H9 (cell line): ENCODE measurements around the gene OR4F15. TPM values are rescaled to one million over a fixed set of nuclear protein-coding genes. Genes with fewer than 3 reads are reported as not detected.

ENCODE experiments used
- DNase-seq: peaks from one replicate; pipeline ENCODE4 v3.0.0-alpha.2; 2017
- H2AFZ ChIP-seq: one replicate; pipeline ENCODE4 v1.6.1; 2013; ENCODE audit warnings: mild to moderate bottlenecking, low read length, control low read depth, moderate library complexity
- H2AK5ac ChIP-seq: 2 replicates; pipeline ENCODE4 v1.6.1; 2013; ENCODE audit warnings: low read length, control low read depth, mixed read lengths; ENCODE audit not compliant: insufficient read length
- H2BK120ac ChIP-seq: one replicate; pipeline ENCODE4 v1.6.1; 2013; ENCODE audit warnings: low read depth, mild to moderate bottlenecking, low read length, control low read depth, inconsistent platforms; ENCODE audit not compliant: poor library complexity, severe bottlenecking
- H2BK12ac ChIP-seq: 2 replicates; pipeline ENCODE4 v1.6.1; 2013; ENCODE audit warnings: low read length, control low read depth, mixed read lengths, low read depth; ENCODE audit not compliant: insufficient read length
- H2BK15ac ChIP-seq: 2 replicates; pipeline ENCODE4 v1.6.1; 2013; ENCODE audit warnings: low read depth, low read length, control low read depth
- H2BK20ac ChIP-seq: one replicate; pipeline ENCODE4 v1.6.1; 2013; ENCODE audit warnings: low read depth, mild to moderate bottlenecking, low read length, control low read depth, inconsistent platforms; ENCODE audit not compliant: poor library complexity, severe bottlenecking
- H2BK5ac ChIP-seq: 2 replicates; pipeline ENCODE4 v1.6.1; 2013; ENCODE audit warnings: low read length, control low read depth, mixed read lengths; ENCODE audit not compliant: insufficient read length
- H3K14ac ChIP-seq: 2 replicates; pipeline ENCODE4 v1.6.1; 2013; ENCODE audit warnings: low read length, control low read depth; ENCODE audit not compliant: insufficient read depth
- H3K18ac ChIP-seq: 2 replicates; pipeline ENCODE4 v1.6.1; 2013; ENCODE audit warnings: low read depth, mild to moderate bottlenecking, mixed read lengths, low read length, control low read depth; ENCODE audit not compliant: insufficient read length
- H3K23ac ChIP-seq: 2 replicates; pipeline ENCODE4 v1.6.1; 2013; ENCODE audit warnings: low read length, control low read depth, mixed read lengths, low read depth; ENCODE audit not compliant: insufficient read length
- H3K23me2 ChIP-seq: 2 replicates; pipeline ENCODE4 v1.6.1; 2013; ENCODE audit warnings: low read depth, mild to moderate bottlenecking, mixed read lengths, low read length, control low read depth; ENCODE audit not compliant: insufficient read length, poor library complexity, severe bottlenecking
- H3K27ac ChIP-seq: 2 replicates; pipeline ENCODE4 v1.5.1; 2013; ENCODE audit warnings: low read length, control low read depth, mixed read lengths, low read depth; ENCODE audit not compliant: insufficient read length
- H3K27me3 ChIP-seq: 2 replicates; pipeline ENCODE4 v1.6.1; 2013; ENCODE audit warnings: low read length, control low read depth, inconsistent platforms; ENCODE audit not compliant: insufficient read depth
- H3K4ac ChIP-seq: 2 replicates; pipeline ENCODE4 v1.6.1; 2013; ENCODE audit warnings: low read depth, mild to moderate bottlenecking, control low read depth, inconsistent platforms, low read length, moderate library complexity
- H3K4me1 ChIP-seq: 2 replicates; pipeline ENCODE4 v1.6.1; 2013; ENCODE audit warnings: low read length, control low read depth, inconsistent platforms; ENCODE audit not compliant: insufficient read depth
- H3K4me2 ChIP-seq: 2 replicates; pipeline ENCODE4 v1.6.1; 2013; ENCODE audit warnings: low read length, control low read depth, mixed read lengths; ENCODE audit not compliant: insufficient read length, insufficient read depth
- H3K56ac ChIP-seq: 2 replicates; pipeline ENCODE4 v1.6.1; 2013; ENCODE audit warnings: low read depth, mild to moderate bottlenecking, mixed read lengths, low read length, control low read depth; ENCODE audit not compliant: insufficient read length
- H3K79me1 ChIP-seq: 2 replicates; pipeline ENCODE4 v1.6.1; 2013; ENCODE audit warnings: low read depth, mild to moderate bottlenecking, moderate library complexity, low read length, control low read depth, inconsistent platforms; ENCODE audit not compliant: insufficient read depth, poor library complexity, severe bottlenecking
- H3K79me2 ChIP-seq: 2 replicates; pipeline ENCODE4 v1.6.1; 2013; ENCODE audit warnings: low read length, control low read depth, inconsistent platforms; ENCODE audit not compliant: insufficient read depth
- H3K9ac ChIP-seq: 2 replicates; pipeline ENCODE4 v1.6.1; 2013; ENCODE audit warnings: low read length, control low read depth, mixed read lengths; ENCODE audit not compliant: insufficient read length; ENCODE audit errors: extremely low read depth
- H3K9me3 ChIP-seq: one replicate; pipeline ENCODE4 v1.6.1; 2013; ENCODE audit warnings: low read depth, low read length, inconsistent platforms; ENCODE audit not compliant: control insufficient read depth
- H3T11ph ChIP-seq: one replicate; pipeline ENCODE4 v1.6.1; 2013; ENCODE audit warnings: mild to moderate bottlenecking, low read length, control low read depth, inconsistent platforms
- H4K20me1 ChIP-seq: one replicate; pipeline ENCODE4 v1.6.1; 2013; ENCODE audit not compliant: control insufficient read depth, insufficient read length, insufficient read depth
- H4K5ac ChIP-seq: 2 replicates; pipeline ENCODE4 v1.6.1; 2013; ENCODE audit warnings: low read depth, mild to moderate bottlenecking, mixed read lengths, low read length, control low read depth; ENCODE audit not compliant: insufficient read length
- H4K8ac ChIP-seq: replicated peaks from 2 replicates; pipeline ENCODE4 v1.6.1; 2013; ENCODE audit warnings: low read length, control low read depth, mixed read lengths, low read depth; ENCODE audit not compliant: insufficient read length
- H4K91ac ChIP-seq: 2 replicates; pipeline ENCODE4 v1.6.1; 2013; ENCODE audit warnings: low read depth, mild to moderate bottlenecking, moderate library complexity, mixed read lengths, low read length, control low read depth; ENCODE audit not compliant: insufficient read length
- H3K27ac Mint-ChIP-seq, 3 experiments: 2 replicates in 2 of 3; 3 replicates in 1 of 3; pipeline ENCODE4 v1.8.0; 2020 to 2021; ENCODE audit warnings: mixed read lengths in 3 of 3, mild to moderate bottlenecking in 1 of 3, moderate library complexity in 1 of 3
- H3K27me3 Mint-ChIP-seq: 2 replicates; pipeline ENCODE4 v1.8.0; 2021; ENCODE audit warnings: low read depth, mild to moderate bottlenecking, moderate library complexity, mixed read lengths
- H3K36me3 Mint-ChIP-seq, 3 experiments: 2 replicates in 2 of 3; 3 replicates in 1 of 3; pipeline ENCODE4 v1.8.0; 2020 to 2021; ENCODE audit warnings: low read depth in 3 of 3, mixed read lengths in 3 of 3; ENCODE audit not compliant: insufficient read depth in 1 of 3
- H3K4me1 Mint-ChIP-seq, 2 experiments: 2 replicates each; pipeline ENCODE4 v1.8.0; 2020; ENCODE audit warnings: mixed read lengths in 2 of 2
- H3K4me3 Mint-ChIP-seq, 2 experiments: 2 replicates in 1 of 2; 3 replicates in 1 of 2; pipeline ENCODE4 v1.8.0; 2020 to 2021; ENCODE audit warnings: mild to moderate bottlenecking in 2 of 2, mixed read lengths in 2 of 2, moderate library complexity in 1 of 2
- H3K9me3 Mint-ChIP-seq, 2 experiments: 2 replicates in 1 of 2; 3 replicates in 1 of 2; pipeline ENCODE4 v1.8.0; 2020; ENCODE audit warnings: mild to moderate bottlenecking in 2 of 2, mixed read lengths in 2 of 2, moderate library complexity in 1 of 2
- CTCF ChIP-seq: fragments of 200-600 bp; sonication (generic); conservative IDR thresholded peaks from 3 replicates; pipeline ENCODE4 v1.8.0; 2021; ENCODE audit warnings: antibody characterized with exemption, mild to moderate bottlenecking
- WGBS: extraction: QIAGEN DNeasy Blood & Tissue Kit; methylation state at CpG from one replicate; pipeline ENCODE4 v1.1.7; 2013; ENCODE audit warnings: missing lambda C conversion rate, low lambda C conversion rate, mixed read lengths; ENCODE audit not compliant: insufficient read length; ENCODE audit errors: extremely low coverage; 5-methylcytosine and 5-hydroxymethylcytosine counted together
- total RNA-seq: library from RNA; stranded (reverse); gene quantifications from 2 replicates; pipeline ENCODE4 v1.2.1, GENCODE V29; 2021

The OR4F15 gene
- total RNA-seq, 1 experiment from 2014 or later = not detected

DNA sequence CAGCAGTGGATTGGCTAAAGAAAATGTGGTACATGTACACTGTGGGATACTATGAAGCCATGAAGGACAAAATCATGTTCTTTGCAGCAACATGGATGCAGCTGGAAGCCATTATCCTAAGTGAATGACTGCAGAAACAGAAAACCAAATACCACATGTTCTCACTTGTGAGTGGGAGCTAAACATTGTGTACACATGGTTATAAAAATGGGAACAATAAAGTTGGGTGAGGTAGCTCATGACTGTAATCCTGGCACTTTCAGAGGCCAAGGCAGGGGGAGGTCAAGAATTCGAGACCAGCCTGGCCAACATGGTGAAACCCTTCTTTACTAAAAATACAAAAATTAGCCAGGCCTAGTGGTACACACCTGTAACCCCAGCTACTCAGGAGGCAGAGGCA, 12.3 kb upstream of the OR4F15 start:
- H4K8ac ChIP-seq = no peak overlapping the region
- H3K4me1 ChIP-seq = no peaks in the 10 kb centered on the region; the same call in 1 of the 2 replicates
- no CpG with 5 or more reads among the region's 1 CpG for whole genome bisulfite sequencing
- no peak overlapping the region for H3K9ac ChIP-seq
- H3K9me3 ChIP-seq = no peaks in the 10 kb centered on the region
- H2BK15ac ChIP-seq = no peak overlapping the region
- H3K23ac ChIP-seq = no peak overlapping the region
- Mint-ChIP-seq H3K27ac (no peak overlapping the region), H3K36me3 (no peaks in the 10 kb centered on the region), H3K27me3 (peaks cover 15% of the 10 kb centered on the region), H3K9me3 (no peaks in the 10 kb centered on the region; a peak in 1 of 5 replicates), H3K4me1 (peaks cover 0 to 3% of the 10 kb centered on the region in 2 experiments; a peak in 1 of 4 replicates), H3K4me3 (no peak overlapping the region)
- H3K18ac ChIP-seq = no peak overlapping the region
- H2BK12ac ChIP-seq = no peak overlapping the region
- H3K14ac ChIP-seq = no peak overlapping the region
- no peaks in the 10 kb centered on the region for H4K20me1 ChIP-seq
- H4K91ac ChIP-seq = no peak overlapping the region
- TF ChIP-seq CTCF = no peak
- no peak overlapping the region for H3K4ac ChIP-seq
- H3K27me3 ChIP-seq = no peaks in the 10 kb centered on the region
- H3K4me2 ChIP-seq = no peak overlapping the region
- H2AFZ ChIP-seq = no peak overlapping the region
- H2BK120ac ChIP-seq = no peak overlapping the region
- no peaks in the 10 kb centered on the region for H3K23me2 ChIP-seq
- no peak overlapping the region for H2AK5ac ChIP-seq
- no peak overlapping the region for H4K5ac ChIP-seq
- H3T11ph ChIP-seq = no peak overlapping the region
- H3K27ac ChIP-seq = no peak overlapping the region
- no peak for DNase-seq
- H3K79me2 ChIP-seq = no peaks in the 10 kb centered on the region
- H3K56ac ChIP-seq = no peak overlapping the region
- no peaks in the 10 kb centered on the region for H3K79me1 ChIP-seq
- no peak overlapping the region for H2BK20ac ChIP-seq
- no peak overlapping the region for H2BK5ac ChIP-seq
